ENCODE measurements around the gene HTR3E.
"Not testable (repeated sequence)": the region's sequence is repeated elsewhere in the genome, so short reads cannot be mapped to it uniquely, and the experiment has no call there.

HTR3E gene, protein sequence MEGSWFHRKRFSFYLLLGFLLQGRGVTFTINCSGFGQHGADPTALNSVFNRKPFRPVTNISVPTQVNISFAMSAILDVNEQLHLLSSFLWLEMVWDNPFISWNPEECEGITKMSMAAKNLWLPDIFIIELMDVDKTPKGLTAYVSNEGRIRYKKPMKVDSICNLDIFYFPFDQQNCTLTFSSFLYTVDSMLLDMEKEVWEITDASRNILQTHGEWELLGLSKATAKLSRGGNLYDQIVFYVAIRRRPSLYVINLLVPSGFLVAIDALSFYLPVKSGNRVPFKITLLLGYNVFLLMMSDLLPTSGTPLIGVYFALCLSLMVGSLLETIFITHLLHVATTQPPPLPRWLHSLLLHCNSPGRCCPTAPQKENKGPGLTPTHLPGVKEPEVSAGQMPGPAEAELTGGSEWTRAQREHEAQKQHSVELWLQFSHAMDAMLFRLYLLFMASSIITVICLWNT

DNA sequence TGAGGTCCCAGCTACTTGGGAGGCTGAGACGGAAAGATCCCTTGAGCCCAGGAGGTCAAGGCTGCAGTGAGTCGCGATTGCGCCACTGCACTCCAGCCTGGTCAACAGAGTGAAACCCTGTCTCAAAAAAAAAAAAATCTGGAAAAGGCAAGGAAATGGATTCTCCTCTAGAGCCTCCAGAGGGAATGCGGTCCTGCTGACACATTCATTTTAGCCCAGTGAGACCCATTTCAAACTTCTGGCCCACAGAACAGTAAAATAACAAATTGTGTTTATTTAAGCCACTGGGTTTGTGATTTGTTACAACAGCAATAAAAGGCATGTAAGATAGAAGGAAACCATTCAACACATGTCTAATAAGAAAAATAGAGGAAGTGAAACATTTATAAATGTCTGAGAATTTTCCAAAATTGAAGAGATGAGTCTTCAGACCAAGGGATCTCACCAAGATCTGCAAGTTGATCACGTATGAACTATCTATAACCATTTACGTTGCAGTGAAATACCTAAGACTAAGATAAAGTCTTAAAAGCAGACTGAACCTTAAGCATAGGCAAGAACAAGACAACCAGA is at the start of gene HTR3E:
Gene HTR3E, plus strand, starts transcription at position 254 of the 573 bp plus-strand sequence. CDS start 466 bp downstream, outside the sequence.
- no peak for DNase-seq

DNA sequence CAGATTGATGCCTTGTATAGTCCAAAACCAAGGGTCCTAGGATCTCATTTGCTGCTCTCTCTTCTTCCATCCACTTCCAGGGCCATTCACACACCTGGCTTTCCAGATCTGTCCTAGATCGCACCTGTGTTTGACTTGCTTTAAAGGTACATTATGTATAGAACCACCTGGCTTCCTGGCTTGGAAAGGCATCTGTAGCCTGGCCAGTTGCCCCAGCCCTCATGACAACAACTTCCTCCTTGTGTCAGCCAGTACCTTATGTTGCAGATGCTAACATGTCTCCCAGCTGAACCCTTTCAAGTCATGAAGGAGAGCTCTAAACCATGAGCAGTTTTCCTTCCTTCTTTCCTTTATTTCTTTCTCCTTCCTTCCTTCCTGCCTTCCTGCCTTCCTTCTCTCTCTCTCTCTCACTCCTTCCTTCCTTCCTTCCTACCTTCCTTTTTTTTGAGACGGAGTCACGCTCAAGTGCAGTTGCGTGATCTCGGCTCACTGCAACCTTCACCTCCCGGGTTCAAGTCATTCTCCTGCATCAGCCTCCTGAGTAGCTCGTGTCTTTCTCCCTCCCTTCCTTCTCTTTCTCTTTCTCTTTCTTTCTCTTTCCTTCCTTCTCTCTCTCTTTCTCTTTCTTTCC is 46.5 kb upstream of the HTR3E start:
- DNase-seq, result no peak

DNA sequence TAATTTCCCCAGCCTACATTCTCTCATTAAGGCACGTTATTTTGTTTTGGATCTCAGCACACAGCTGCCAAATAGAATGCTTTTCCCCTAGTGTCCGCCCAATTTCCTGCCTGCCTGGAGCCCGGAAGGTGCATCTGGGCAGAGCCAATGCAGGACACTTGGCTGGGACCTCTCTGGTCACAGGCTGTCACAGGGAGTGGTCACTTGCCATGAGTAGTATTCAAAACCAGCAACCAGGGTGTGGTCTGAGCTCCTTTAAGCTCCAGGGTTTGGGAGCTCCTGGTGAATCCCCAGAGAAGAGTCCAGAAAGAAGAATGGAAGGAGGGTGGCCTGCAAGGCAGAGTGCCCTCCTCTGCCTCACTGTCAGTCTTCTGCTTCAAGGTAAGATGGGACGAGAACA is 44.1 kb upstream of the HTR3E start, which contains the start of gene HTR3C:
Gene HTR3C, plus strand, starts transcription at position 281 of the 400 bp plus-strand sequence. Its CDS starts 34 bp downstream, at position 315.
- no peak for DNase-seq

DNA sequence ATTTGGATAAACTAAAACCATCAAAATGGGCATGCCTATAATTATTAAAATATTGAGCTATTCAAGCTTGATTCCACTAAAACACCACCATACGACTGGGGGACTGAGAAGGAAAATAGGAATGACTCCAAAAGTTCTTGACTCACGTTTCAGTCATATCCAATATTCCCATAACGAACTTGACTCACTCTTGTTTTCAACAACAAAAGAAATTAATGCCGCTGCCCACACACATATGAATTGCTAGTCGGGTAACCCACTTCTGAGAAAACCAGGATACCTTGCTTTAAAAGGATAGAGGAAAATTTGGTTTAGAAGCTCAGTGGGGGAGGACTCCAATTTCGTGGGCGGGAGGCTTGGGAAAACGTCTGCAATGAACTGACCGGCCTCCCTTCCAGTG is 38.8 kb upstream of the HTR3E start:
- DNase-seq, result no peak

DNA sequence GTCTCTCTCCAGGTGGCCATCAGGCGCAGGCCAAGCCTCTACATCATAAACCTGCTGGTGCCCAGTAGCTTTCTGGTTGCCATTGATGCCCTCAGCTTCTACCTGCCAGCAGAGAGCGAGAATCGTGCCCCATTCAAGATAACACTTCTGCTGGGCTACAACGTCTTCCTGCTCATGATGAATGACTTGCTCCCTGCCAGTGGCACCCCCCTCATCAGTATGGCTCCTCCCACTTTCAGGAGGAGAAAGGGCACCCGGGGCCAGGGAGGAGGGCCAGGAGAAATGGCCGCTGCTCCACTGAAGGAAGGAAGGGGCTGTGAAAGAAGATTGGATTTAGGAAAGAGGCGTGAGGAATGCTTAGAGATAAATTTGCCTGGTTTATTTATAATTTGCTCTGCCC is 37.4 kb upstream of the HTR3E start:
- DNase-seq, result no peak

DNA sequence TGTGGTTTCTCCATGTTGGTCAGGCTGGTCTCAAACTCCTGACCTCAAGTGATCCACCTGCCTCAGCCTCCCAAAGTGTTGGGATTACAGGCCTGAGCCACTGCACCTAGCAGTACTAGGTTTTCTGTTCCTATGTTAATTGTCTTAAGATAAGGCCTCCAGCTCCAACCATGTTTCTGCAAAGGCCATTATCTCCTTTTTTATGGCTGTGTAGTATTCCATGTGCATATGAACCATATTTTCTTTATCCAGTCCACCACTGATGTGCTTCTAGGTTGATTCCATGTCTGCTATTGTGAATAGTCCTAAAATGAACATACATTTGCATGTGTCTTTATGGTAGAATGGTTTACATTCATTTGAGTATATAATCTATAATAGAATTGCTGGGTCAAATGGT is 34.2 kb upstream of the HTR3E start:
- no peak for DNase-seq

DNA sequence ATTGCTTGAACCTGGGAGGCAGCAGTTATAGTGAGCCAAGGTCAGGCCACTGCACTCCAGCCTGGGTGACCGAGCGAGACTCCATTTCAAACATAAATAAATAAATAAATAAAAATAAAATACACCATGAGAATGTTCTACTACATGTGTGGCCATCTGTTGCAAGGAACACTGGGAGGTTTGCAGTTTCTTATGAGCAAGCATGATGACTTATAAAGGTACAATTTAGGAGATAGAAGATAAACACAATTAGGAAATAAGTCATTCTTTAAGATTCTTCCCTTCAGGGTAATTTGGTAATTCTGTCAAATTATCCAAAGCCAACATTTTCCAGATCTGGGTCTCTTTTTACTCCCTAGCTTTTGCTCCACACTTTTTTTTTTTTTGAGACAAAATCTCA is 30.7 kb upstream of the HTR3E start:
- DNase-seq, result no peak

DNA sequence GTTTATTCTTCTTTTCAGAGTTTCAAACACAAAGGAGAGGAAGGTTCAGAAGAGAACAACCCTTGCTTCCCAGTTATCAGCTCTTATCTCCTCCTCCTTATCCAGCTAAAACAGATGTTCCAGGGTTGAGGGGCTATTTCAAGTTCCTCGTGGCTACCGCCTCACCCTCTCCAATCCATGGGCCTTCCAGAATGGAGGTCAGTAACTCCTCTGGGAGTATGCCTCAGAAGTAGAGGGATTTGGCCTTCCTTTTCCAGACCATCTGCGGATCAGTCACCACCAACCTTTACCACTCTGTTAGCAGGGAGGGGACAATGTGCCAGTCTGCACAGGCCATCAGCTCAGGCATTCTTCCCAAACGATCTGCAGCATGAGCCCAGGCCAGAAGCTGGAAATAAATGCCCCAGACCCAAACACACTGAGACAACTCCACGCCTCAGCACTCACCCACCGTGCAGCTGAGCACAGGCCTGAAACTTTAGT is 29.2 kb upstream of the HTR3E start:
- DNase-seq, result no peak

DNA sequence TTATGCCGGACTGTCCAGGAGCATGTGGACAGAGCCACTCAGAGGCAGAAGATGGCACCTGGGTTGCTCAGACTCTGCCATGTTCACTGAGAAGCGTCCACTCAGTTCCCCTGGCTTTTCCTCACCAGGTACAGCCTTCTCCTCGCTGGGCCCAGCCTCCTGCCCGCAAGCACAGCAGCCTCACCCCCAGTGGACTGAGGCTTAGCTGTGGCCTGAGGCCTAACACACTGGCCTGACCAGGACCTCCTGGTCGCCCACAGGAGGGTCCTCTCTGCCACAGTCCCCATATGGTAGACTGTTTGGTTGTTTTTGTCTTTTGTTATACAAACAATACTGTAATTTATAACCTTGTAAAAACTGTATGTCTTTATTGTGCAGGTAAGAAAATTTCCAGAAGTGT is 28.5 kb upstream of the HTR3E start:
- no peak for DNase-seq

DNA sequence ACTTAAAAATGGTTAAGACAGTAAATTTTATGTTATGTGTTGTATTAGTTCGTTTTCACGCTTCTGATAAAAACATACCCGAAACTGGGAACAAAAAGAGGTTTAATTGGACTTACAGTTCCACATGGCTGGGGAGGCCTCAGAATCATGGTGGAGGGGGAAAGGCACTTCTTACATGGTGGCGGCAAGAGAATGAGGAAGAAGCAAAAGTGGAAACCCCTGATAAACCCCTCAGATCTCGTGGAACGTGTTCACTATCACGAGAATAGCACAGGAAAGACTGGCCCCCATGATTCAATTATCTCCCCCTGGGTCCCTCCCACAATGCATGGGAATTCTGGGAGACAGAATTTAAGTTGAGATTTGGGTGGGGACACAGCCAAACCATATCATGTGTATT is 25.7 kb upstream of the HTR3E start:
- not testable (repeated sequence) for DNase-seq

DNA sequence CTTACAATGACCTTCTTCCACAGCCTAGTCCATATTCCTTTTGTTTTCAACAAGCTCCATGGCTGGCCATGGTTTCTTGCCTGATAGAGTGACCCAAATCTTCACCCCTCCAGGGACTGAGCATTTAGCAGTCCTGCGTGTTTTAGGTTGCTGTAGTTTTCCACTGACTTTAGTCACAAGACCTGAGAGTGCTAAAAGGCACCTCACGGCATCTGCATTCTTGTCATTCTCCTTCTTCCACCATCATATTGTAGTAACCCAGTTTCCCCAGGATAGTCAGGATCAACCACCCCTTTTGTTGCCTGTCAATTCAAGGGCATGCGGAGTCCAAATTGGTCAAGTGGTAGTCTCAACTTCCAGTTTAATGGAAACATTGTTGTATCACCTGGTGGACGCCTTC is 23.2 kb upstream of the HTR3E start:
- no peak for DNase-seq

DNA sequence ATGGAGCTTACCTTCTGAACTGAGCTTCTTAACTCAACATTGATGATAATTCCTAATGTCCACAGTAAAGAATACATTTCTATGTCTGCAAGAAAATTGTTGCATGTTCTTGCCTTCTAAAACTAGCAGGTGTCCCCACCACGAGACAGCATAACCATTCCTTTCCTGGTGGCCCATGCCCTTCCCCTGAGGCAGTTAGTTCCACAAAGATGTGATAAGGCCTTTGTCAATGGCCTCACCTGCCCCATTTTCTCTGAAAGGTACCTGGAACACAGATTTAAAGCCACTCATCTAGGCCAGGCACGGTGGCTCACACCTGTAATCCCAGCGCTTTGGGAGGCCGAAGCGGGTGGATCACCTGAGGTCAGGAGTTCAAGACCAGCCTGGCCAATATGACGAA is 21.0 kb upstream of the HTR3E start:
- no peak for DNase-seq

DNA sequence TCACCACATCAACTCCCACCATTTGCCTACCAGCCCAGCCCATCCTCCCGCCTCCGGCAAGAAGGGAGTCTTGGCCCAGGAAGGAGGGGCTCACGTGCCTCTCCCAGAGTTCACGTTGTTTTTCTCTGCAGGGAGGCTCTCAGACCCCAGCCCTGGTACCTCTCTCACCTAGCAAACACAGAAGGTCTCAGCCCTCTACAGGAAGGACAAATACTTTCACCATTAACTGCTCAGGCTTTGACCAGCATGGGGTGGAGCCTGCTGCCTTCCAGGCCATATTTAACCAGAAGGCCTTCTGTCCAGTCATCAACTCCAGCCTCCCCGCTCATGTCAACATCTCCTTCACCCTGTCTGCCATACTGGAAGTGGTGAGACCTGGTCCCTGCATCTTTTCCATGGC is 19.0 kb upstream of the HTR3E start:
- DNase-seq, result no peak

DNA sequence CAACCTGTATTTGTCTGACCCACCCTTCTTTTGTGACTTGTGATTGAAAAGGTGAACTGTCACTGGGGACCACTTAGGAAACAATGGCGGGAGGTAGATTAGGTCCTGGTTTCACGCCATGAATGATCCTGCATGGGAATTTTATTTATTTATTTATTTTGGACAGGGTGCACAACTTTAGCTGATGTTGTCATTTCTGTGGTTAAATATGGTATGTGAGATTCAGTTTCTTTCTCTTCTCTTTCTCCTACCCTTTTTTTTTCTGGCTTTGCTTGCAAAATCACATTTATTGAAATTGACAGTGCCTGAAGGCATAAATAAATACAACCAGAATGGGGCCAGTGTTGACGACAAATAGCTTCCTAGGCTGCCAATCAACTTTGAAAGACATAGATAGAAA is 18.0 kb upstream of the HTR3E start:
- DNase-seq, result no peak

DNA sequence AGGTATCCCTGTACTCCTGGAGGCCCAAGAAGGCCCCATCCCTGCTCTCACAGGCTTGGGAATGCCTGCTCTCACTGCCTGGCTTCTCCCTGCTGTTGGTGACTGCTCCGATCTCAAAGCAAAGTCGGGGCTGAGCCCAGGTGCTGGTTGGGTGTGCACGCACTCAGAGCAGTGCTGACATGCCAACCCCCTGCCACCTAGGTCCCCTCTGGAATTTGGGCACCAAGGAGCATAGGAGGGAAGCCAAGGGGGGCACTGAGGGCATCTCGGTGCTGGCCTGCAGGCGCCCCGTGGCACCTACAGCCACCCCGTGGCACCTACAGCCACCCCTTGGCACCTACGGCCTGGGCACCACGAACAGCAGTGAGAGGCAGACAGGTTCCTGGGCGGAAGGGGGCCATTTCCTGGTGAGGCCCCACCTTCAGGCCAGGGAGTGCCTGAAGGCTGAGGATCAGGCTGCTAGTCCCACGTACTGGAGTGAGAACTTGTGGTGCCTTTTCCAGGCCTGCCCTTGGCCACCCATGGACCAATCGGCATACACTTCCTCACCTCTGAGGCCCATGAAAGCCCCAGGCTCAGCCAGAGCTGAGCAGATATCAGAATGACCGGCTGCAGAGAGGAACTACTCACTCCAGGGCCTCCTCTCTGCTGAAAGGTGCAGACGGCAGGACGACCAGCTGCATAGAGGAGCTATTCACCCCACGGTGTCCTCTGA is 15.6 kb upstream of the HTR3E start:
- no peak for DNase-seq

DNA sequence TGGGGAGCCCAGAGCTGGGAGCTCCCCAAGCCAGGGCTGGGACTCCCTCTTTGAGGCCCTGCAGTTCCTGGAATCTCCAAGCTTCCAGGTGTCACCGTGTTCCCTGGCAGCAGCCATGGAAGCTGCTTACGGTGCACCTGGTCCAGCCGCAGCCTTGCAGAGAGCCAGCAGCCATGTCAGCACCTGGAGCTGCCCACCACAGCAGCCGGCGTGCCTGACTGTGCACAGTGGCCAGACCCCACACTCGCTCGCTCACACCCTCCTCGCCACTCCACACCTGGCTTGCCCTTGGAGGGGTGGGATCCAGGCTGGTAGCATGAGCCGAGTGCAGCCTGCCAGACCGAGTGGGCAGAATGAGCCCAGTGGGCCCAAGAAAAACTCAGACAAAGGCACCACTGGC is 14.8 kb upstream of the HTR3E start:
- DNase-seq, result no peak

DNA sequence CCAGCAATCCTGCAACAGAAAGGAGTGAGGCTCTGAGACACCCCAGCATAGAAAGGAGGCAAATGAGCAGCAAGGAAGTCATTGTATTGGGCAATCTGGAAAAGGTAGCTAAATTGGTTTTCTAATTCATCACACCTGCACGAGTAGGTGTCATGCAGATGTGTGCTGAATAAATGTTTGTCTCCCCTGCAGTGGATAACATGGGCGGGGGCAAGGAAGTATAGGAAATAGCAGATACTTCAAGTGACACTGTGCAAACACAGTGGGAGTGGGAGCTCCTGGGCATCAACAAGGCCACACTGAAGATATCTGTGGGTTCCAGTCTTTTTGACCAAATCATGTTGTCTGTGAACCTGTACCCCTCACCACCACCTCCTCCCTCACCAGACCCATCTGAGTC is 14.4 kb upstream of the HTR3E start:
- no peak for DNase-seq

DNA sequence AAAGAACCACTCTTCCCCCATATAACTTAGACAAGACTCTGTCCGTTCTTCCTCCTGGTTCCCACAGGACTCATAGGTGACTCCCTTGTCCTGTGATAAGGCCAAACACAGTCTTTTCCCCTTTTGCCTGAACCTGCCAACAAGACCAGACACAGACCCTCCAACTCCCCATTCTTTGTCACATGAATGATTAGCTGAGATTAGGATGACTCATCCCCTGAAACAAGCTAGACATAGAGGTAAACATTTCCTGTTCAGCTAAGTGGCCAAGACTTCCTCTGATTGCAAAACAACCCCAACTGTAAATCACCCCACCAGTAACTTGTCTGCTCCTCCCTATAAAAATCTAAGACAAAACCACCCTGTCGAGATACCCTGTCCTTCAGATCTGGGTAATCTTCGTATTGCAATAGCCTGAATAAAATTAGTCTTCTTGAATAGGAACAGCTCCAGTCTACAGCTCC is 11.4 kb upstream of the HTR3E start:
- DNase-seq, result no peak

DNA sequence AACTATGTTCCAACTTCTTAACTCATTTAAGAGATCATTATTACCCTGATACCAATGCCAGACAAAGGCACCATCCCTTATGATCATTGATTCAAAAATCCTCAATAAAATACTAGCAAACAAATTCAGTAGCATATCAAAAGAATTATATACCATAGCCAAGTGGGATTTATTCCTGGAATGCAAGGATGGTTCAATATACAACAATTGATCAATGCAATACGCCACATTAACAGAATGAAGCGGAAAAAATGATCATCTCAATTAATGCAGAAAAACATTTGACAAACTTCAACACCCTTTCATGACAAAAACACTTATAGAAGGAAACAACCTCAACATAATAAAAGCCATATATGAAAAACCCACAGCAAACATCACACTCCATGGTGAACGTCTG is 4.7 kb upstream of the HTR3E start:
- DNase-seq, result no peak

DNA sequence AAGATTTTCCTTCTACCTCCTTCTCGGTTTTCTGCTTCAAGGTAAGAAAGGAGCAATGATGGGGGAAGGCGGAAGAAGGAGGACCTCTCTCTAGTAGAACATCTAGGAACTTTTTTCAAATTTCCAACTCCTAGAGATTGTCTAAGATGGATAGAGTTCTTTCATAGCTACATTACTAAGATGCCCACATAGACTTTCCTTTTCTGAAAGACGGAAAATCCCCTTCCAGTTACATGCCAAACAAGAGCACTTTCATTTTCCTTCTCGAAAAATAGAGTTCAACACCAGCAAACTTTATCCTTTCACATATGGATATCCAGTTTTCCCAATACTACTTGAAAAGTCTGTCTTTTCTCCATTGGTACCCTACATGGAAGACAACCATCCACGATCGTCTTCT is 692 bp downstream of the HTR3E start:
- no peak for DNase-seq

DNA sequence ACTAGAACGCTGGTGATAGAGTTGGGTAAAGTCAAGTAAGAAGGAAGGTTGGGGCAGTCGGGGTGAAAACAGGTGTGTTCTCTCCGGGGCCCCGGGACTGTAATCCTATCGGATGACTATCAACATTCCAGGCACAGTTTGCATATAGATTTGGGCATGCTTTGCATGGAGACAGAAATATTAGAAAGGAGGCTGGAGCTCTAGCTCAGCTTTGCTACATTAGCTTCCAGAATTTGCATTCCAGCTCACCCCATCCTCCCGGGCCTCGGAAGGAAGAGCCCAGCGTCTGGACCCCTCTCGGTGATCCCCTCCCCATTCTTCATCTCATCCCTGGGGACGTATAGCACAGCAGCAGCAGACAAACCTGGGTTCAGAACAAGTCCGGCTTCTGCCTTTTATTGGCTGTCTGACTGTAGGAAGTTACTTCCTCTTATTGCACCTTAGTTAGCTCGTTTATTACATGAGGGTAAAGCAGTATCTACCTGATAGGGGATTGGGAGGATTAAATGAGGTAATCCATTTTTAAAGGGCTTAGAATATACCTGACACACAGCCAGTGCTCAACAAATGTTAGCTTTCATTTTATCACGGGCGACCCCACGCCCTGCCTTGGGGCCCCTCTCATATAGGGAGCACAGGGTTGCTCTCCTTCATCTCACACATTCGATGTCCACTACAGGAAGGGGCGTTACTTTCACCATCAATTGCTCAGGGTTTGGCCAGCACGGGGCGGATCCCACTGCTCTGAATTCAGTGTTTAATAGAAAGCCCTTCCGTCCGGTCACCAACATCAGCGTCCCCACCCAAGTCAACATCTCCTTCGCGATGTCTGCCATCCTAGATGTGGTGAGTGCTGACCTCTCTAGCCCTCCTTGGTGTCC is 3.2 kb downstream of the HTR3E start:
- no peak for DNase-seq

DNA sequence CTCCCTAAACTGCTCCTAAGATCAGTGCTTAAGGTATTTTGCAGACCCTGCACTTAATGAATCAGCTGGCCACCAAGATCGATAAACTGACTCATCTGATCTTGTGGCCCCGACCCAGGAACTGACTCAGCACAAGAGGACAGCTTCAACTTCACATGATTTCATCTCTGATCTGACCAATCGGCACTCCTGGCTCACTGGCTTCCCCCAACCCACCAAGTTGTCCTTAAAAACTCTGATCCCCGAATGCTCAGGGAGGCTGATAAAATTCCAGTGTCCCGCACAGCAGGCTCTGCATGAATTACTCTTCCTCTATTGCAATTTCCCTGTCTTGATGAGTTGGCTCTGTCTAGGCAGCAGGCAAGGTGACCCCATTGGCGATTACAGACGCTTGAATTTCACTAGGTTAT is 13.5 kb downstream of the HTR3E start:
- DNase-seq, result no peak
